ENCODE results near the gene MX2.
"Not testable (repeated sequence)": the region's sequence is repeated elsewhere in the genome, so short reads cannot be mapped to it uniquely, and the experiment has no call there.

The MX2 gene

DNA sequence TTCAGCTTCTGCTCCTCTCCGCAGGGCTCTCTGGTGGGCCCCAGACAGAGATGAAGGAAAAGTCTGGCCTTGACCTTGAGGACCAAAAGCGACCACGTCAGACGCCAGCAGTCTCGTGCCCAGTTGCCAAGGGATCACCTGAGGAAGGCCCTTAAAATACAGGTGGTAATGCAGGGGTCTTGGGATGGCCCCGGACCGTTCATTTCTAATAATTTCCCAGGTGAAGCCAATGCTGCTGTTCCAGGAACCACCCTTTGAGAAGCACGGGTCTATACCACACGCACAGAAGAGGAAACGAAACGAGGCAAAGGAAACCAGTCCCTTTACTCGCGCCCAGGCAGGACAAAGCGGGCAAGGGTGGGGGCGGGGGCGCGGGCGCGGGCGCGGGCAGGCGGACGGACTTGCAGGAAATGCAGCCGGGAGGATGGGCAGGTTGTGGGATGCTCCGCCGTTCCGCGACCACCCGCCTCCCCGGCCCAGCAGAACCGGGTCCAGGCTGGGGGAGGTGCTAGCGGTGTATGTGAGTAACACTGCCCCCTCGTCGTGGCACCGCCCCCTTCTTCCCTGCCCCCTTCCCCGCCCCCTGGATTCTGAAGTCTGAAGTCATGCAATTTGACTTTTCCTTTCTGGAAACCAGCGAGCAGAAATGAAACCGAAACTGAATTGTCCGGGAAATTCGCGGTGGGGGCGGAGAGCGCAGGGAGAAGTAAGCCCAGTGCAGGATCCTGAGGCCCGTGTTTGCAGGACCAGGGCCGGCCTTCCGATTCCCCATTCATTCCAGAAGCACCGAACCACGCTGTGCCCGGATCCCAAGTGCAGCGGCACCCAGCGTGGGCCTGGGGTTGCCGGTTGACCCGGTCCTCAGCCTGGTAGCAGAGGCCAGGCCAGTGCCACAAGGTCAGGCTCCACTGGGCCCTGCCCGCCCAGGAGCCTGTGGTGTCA is 58.4 kb downstream of the MX2 start:
- DNase-seq: peak; percentile 36

DNA sequence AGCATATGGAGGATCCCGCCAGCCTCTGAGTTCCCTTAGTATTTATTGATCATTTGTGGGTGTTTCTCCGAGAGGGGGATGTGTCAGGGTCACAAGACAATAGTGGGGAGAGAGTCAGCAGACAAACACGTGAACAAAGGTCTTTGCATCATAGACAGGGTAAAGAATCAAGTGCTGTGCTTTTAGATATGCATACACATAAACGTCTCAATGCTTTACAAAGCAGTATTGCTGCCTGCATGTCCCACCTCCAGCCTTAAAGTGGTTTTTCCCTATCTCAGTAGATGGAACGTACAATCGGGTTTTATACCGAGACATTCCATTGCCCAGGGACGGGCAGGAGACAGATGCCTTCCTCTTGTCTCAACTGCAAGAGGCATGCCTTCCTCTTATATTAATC is 59.2 kb downstream of the MX2 start:
- DNase-seq: not testable (repeated sequence)

DNA sequence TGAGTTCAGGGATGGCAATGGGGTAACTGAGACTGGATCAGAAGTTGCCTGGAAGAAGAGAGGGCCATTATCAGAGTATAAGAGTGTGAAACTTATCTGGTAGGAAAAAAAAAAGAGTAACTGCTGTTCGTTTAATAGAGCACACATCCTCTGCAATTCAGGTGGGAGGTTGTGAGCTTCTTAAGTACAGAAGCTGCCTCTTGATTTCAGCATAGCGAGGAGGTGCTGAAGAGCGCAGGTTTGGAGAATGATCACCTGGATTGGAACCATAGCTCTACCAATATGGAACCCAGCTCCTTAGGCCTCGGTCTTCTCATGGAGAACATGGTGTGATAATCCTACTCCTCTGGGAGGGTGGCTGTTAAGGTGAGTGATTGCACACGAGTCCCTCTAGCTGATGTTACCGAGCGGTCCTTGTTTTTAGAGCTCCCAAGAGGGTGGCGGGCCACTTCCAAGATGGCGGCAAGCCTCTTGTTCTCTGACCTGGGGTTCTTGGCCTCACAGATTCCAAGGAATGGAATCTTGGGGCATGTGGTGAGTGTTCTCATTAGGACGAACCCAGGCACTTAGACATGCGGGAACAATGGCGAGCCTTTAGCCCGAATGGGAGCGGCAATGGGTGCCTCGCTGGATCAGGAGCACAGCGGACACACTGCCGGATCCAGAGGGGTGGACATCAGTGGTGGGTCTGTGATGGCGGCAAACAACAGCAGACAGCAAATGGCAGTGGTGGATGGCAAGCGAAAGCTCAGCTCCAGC is 60.9 kb downstream of the MX2 start:
- no peak for DNase-seq

DNA sequence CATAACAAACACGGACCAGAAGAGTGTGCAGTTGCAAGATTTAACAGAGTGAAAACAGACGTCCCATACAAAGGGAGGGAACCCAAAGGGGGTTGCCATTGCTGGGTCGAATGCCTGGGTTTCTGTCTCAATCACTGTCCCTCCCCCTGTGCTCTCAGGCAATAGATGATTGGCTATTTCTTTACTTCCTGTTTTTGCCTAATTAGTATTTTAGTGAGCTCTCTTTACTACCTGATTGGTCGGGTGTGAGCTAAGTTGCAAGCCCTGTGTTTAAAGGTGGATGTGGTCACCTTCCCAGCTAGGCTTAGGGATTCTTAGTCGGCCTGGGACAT is 61.4 kb downstream of the MX2 start:
- DNase-seq: not testable (repeated sequence)

DNA sequence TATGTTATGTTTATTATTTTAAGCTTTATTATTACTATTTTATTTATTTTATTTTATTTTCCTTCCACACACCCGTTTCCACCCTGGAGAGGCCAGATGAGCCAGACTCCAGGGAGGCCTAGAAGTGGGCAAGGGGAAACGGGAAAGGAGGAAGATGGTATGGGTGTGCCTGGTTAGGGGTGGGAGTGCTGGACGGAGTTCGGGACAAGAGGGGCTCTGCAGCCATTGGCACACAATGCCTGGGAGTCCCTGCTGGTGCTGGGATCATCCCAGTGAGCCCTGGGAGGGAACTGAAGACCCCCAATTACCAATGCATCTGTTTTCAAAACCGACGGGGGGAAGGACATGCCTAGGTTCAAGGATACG is 63.7 kb downstream of the MX2 start:
- no peak for DNase-seq

DNA sequence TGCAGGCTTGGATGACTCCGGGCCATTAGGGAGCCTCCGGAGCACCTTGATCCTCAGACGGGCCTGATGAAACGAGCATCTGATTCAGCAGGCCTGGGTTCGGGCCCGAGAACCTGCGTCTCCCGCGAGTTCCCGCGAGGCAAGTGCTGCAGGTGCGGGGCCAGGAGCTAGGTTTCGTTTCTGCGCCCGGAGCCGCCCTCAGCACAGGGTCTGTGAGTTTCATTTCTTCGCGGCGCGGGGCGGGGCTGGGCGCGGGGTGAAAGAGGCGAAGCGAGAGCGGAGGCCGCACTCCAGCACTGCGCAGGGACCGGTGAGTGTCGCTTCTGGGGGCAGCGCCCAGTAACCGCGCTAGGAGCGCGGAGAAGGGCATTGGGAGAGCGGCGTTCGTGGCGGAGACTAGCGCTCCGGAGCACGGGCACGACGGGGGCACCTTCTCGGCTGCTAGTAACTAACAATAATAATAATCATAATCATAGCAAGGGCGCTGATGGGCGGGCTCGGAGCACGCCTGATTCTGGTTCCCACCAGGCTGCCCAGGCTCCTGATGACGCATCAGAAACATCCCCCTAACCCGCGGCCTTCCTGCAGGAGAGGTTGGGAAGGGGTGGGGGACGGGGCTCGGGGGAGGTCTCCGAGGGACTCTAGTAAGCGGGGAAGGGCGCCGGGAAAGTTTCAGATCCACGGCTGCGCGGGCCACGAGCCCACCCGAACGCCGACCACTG is 64.3 kb downstream of the MX2 start, which contains the start of gene MX1:
Gene MX1 (plus strand): TSS at position 286 of the 722 bp plus-strand sequence. CDS start 5,832 bp downstream, outside the sequence.
- peak; percentile 81 for DNase-seq

DNA sequence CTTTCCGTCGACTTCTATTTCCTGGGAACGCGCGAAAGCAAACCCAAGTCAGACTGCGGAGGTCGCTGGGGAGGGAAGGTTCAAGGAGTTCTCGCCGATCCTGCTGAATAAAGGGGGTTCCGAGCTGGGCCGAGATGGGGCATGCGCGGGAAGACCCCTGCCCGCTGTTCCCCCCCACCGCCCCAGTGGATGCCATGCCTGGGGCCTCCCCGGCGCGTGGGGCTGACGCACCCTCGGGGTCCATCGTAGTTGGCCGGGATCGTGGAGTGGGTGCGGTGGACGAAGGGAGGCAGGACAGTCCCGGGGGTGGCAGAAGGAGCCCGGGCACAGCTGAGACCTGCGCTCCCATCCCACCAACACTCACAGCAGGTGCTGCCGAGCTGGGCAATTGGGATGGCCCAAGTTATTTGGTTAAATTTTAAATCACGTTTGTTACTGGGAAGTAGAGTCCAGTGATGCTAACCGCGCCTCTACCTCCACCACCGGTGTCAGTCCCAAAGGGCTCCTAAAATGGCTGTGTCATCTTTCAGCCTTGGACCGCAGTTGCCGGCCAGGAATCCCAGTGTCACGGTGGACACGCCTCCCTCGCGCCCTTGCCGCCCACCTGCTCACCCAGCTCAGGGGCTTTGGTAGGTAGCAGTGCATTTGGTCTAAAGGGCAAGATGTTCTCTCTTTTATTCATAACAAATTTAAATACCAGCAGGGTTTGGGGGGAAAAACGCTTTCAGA is 65.0 kb downstream of the MX2 start:
- DNase-seq: no peak

DNA sequence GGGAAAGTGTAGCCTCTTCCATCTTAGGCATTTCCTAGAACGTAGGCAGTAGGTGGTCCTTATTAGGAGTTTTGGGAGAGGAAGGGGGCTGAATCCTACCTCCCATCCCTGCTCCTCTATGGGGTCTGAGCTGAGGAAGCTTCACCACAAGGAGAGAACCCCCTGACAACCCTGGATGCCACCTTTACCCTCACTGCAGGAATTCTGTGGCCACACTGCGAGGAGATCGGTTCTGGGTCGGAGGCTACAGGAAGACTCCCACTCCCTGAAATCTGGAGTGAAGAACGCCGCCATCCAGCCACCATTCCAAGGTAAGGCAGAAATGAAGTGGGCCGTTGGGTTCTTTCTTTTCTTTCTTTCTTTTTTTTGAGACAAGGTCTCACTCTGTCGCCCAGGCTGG is 65.7 kb downstream of the MX2 start:
- DNase-seq: no peak

DNA sequence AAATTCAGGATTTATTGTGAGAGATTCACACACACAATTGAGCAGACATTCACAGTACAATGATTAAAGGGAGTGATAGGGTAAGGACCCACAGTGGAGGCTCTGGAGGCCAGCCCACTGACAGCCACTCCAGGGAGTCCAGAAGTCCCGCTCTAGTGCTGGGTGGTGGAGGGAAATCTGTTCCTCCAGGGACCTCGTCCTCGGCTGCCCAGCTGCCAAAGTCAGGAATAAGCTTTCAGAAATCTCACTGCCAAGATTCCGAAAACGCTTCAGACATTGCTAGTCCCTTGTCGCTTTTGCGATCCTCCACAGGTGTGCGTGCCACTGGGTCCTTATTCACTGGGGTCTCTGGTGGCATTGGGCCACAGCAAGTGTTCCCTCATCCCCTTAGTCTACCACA is 66.5 kb downstream of the MX2 start:
- DNase-seq: no peak

DNA sequence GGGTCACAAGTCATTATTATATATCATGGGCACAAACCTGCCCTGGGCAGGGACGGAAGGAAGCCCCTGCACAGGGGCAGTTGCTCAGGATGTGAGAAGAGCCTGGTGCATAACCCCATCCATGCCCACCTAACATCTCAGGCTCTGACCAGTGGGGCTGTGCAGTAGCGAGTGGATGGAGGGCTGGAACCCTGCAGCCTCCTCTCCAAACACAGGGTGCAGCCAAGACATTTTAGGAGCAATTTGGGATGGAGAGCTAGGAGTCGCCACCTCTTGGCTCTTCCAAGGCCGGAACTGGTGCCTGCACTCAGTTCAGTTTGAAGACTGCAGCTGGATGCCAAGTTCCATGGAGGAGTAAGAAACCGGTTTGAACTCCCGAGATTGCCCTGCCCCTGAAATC is 67.0 kb downstream of the MX2 start:
- no peak for DNase-seq

DNA sequence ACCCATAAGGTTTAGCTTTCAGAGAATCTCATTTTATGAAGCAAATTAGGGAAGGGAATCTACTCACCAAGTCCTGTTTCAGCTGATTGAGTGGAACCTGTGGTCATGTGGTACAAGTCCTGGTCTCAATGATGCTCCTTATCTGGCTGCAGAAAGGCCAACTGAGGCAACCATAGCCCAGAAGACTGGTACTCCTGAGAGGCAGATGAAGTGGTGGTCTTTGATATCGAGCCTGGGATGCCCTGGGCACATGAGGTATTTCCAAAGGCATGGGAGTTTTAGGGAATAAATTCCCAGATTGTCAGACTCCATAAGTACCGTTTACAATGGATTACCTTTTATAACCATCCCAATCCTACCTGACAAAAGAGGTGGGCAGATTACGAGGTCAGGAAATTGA is 67.5 kb downstream of the MX2 start:
- DNase-seq: no peak

DNA sequence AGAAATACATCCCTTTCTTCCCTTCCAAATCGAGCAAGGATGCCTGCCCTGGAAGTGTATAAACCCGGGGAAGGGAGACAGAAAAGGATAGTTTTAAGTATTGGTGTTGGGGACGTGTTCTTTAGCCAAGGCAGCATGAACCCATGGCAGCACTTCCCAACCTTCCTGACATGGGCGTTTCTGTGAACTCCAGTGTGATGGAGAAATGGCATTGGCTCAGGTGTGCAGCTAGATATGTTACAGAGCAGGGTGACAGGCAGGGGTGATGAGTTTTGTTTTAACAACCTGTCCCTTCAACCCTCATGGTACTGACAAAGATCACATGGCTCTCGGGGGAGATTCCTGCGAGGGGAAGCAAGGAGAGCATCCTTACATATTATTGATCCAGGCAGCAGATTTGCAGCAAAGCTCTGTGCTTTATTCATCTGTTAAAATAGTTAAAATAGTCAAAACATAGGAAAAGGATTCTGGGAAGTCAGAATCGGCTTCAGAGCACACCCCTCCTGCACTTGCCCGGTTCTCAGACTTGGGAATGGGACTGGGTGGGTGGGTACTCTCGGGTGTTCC is 68.2 kb downstream of the MX2 start:
- DNase-seq: no peak

DNA sequence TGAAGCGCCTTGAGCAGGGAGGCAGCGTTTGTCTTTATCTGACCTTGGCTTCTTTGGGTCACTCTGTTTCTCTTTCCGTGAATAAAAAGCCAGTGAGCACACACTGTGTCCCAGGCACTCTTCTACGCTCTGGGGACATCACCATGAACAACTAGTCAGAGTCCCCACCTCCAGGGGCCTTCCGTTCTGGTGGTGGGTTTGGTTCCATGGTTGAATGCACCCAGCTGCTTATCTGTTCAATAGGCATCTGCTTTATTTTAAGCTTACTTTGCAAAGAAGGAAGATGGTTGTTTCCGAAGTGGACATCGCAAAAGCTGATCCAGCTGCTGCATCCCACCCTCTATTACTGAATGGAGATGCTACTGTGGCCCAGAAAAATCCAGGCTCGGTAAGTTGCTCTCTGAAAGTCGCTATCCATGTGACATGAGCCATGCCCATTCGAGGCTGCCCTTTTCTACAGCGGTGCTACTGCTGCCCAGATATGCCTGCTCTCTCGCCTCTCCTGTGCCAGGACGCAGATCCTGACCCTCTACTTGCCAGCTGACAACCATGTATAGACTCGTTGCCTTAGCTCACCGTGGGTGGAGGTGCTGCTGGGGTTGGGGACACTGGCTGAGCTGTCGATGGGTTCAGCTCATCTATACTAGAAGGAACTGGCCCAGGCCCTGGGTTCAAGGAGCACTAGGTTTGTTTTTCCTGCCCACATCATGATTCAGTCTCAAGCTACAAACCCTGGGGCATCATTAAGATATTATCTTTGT is 70.1 kb downstream of the MX2 start:
- DNase-seq: no peak

DNA sequence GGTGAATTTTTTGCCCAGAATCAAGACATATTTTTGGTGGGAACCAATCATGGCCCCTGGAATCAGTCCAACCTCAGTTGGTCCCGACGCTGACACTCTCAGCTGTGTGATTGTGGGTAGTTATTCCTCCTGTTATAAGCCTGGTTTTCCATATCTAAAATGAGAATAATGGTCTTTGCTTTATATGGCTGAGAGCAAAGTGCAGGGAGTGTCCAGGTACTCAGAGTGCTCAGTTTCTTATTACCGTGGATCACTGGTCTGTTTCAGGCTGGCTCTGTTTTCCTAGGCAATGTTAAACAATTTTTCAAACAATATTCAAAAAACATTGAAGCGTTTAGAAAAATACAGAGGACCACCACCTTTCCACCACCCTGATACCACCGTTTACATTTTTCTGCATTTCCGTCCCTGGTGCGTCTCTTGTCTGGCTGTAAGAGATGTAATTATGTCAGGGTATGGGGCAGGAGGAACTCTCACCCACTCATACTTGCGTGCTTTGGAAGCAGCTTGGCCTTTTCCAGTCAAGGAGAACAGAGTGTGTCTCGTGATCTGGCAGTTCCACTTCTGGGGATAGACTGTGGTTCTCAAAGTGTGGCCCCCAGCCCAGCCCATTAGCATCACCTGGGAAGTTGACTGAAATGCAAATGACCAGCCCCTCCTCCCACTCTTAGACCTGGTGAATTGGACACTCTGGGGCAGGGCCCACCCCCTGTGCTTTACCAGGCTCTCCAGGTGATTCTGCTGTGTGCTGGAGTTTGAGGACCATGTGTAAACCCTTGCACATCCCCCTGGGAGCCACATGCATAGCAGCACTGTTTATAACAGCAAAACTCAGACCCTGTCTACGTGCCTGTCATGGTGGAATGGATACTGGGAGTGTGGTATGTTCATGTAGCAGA is 71.0 kb downstream of the MX2 start:
- no peak for DNase-seq

DNA sequence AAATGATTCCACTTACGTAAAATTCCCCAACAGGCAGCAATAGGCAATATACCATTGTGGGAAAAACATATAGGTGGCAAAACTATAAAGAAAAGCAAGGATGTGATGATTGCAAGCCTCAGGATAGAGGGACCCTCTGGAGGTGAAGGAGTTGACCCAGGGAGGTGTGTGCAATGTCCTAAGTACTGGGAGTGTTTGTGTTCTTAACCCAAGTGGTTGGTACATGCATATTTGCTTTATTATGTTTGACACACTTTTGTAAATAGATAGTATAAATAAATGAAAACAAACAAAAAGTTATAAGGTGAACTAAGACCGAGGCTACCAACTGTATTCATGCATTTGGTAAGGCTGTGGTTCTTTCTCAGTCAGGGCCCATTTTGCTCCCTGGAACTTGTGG is 71.7 kb downstream of the MX2 start:
- DNase-seq: no peak

DNA sequence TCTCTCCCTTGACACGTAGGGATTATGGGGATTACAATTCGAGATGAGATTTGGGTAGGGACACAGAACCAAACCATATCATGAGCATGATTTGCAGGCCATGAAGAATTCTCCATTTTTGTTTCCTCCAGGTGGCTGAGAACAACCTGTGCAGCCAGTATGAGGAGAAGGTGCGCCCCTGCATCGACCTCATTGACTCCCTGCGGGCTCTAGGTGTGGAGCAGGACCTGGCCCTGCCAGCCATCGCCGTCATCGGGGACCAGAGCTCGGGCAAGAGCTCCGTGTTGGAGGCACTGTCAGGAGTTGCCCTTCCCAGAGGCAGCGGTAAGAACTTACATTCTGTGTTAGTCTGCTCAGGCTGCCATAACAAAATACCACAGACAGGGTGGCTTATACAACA is 73.9 kb downstream of the MX2 start:
- no peak for DNase-seq

DNA sequence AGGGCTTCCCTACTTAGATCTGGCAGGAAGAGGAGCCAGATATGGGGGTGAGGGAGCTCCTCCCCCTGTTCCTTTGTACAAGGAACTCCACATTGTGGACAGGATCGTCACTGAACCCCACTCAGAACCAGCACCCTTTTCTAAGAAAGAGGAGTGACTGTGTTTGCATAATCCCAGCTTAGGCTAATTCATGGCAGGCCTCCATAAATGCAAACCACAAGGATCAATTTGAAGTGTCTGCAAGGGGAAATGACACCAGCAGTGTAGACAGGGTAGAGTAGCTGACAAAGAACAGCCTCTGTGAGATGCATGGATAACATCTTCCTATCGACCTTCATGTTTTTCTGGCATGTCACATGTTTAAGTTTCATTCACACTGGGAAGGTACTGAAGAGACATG is 75.9 kb downstream of the MX2 start:
- peak; percentile 29 for DNase-seq

DNA sequence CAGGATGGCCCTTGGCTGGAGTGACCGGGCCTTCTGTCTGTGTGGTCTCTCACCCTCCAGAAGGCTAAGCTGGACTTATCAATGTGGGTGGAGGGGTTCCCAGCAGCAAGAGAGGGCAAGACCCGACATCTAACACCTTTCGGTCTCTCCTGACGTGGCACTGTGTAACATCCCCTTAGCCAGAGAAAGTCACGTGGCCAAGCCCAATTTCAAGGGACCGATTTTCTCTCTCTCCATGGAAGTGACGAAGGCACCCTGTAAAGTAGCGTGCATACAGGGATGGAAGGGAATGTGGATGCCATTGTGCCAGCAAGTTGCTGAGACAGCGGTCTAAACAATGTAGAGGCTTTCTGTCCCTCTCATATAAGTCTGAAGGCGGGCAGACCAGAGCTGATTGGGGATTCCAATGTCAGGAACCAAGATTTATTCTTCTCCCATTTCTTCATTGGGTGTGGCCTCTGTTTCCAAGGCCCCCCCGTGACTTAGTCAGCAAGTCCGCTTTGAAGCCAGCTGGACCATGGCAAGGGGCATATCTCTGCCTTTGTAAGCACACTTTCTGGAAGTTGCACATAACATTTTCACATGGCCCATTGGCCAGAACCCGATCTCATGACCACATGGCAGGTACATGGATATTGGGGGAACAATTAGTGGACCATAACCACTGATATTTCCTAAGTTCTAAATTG is 76.7 kb downstream of the MX2 start:
- no peak for DNase-seq

DNA sequence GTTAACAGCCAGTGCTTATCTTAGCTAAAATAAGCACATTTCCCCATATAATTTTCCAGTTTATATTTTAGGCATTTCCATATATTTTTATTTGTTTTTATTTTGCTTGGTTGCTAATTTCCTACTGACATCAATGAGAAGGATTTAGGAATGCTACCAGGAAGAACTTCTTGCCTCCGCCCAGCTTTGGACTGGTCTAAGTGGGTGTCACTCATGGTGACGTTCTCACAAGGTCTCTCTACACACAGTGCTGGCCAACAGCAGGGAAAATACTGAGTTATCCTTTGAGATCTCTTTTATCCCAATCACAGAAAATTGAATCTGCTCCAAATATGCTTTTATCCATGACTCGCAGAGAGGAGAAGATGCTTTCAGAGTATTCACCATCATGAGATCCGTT is 77.4 kb downstream of the MX2 start:
- DNase-seq: no peak

DNA sequence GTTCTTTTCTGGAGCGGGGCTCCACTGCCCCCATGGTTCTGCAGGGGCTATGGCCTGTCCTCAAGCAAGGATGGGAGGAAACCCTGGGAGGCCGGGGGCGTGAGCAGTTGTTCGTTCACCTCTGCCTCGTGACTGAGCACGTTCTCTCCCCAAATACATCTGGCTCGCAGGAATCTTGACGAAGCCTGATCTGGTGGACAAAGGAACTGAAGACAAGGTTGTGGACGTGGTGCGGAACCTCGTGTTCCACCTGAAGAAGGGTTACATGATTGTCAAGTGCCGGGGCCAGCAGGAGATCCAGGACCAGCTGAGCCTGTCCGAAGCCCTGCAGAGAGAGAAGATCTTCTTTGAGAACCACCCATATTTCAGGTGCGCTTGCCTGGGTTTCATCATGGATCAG is 79.7 kb downstream of the MX2 start:
- DNase-seq: no peak

Data from activated CD4-positive, alpha-beta T cell treated with anti-CD3 and anti-CD28 coated beads, Interleukin-10, Interleukin-2, amounts not matched to agents 100 ng/mL and 50 ng/mL, durations not matched to agents 16 hours and 8 hours (primary cell).